Effector CD8-positive, alpha-beta T cell (primary cell): Measurements from ENCODE around the gene PSMD1.

Experiments used
- DNase-seq: peaks from one replicate; lab custom pipeline; 2025; lab: John Stamatoyannopoulos, UW

Gene PSMD1

DNA sequence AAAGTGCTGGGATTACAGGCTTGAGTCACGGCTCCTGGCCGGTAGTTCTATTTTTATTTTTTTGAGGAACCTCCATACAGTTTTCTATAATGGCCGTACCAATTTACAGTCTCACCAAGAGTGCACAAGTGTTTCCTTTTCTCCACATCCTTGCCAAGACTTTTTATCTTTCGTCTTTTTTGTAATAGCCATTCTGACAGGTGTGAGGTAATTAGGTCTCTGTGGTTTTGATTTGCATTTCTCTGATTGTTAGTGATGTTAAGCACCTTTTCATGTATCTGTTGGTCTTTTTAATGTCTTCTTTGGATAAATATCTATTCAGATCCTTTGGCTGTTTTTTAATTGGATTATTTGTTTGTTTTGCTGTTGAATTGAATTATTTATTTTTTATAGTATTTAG is 151.1 kb downstream of the PSMD1 start:
- DNase-seq, result no peak

DNA sequence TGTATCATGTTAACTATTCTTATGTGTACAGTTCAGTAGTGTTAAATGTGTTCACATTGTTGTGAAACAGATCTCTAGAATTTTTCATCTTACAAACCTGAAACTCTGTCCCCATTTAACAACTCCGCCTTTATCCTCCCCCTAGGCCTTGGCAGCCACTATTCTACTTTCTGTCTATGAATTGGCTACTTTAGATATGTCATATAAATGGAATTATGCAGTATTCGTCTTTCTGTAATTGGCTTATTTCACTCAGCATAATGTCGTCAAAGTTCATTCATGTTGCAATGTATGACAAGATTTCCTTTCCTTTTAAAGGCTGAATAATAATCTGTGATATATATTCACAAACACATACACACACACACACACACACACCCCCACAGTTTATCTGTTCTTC is 154.1 kb downstream of the PSMD1 start:
- no peak for DNase-seq

DNA sequence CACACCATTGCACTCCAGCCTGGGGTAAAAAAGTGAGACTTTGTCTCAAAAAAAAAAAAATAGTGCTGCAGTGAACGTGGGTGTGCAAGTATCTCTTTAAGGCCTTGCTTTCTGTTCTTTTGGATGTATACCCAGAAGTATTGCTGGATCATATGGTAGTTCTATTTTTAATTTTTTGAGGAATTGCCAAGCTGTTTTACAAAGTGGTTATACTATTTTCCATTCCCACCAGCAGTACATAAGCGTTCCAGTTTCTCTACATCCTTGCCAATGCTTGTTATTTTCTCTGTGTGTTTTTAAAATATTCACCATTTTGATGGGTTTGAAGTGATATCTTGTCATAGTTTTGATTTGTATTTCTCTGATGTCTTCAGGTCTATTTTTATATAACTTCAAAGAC is 154.8 kb downstream of the PSMD1 start:
- no peak for DNase-seq

DNA sequence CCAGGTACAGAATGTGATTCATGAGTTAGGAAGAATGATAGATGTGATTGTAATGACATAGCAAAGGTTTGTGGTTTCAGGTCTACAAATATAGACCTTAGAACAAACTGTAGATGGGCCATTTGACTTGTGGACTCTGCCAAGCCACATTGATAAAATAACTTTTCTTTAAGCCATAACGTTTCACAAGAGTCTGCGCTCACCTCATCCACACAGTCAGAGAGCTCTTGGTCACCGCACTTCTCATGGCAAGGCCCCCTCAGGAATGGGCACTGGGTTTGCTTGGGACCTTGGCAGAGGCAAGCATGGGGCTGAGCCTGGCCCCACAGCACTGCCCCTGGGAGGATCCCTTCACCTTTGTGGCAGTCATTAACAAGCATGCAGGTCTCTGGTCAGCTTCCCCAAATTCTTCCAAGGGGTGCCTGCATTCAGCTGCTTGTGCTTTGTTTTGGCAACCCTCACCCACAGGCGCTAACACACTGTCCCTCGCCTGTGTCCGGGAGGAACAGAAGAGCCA is 155.7 kb downstream of the PSMD1 start:
- DNase-seq, result no peak

DNA sequence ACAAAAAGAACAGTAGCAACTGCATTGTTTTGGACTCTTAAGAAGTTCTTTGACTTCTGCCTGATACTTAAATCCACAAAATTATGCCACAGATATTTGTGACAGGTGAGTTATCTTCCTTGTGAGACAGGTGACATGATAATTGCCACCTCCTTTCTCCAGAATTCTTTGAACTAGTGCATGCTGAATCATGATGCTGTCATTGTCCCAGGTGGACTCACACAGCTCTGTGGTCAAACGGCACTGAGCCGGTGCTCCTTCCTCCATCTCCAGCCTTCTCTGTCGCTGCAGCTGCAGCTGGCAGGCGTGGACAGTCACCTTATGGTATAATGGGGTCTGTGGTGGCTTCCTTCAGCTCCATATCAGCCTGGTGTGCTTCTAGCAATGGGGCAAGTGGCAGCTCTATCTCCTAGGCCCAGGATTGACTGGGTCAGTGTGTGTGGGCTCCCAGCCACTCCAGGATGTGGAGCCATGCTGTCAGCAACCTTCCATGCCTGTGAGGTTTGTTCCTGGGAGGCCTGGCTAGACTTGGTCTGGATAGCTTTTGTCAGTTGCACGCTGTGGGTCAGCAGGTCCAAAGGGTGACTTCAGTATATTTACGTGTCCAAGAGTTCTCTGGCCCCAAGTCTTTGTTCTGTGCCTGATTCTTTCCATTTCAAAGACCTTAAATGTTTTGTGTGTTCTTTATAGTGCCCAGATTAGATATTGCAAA is 157.4 kb downstream of the PSMD1 start:
- DNase-seq, result no peak

DNA sequence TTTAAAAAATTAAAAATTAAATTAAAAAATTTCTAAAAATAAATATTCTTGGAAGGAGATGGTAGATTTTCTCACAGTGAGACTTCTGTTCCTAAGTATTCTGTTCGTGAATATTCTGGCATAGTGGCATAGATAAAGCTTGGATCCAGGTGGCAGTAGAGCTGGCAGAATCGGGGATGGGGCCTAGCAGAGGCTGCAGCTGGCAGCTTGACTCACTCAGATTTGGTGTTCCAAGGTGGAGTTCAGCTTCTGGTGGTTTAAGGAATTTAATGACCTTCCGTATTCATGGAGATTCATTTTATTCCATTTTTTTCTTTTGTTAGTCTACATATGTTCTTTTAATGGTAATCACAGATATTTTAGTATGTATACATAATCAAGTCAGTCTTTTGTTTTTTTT is 161.7 kb downstream of the PSMD1 start:
- no peak for DNase-seq

DNA sequence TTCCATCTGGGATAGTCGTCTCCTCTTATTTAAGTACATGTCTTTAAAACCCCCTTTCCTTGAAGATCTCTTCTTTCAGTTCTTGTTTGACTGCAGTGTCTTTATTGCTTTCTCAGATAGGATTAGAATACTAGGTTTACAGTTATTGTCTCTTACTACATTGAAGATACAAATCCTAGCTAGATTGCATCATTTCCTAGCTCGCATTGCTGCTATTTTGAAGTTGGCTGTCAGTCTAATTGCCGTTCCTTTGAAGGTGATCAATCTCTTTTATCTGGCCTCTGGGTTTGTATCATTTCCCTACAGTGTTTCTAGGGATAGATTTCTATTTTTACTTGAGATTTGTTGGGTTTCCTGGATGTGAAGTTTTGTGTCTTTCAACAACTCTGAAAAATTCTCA is 162.6 kb downstream of the PSMD1 start:
- no peak for DNase-seq

DNA sequence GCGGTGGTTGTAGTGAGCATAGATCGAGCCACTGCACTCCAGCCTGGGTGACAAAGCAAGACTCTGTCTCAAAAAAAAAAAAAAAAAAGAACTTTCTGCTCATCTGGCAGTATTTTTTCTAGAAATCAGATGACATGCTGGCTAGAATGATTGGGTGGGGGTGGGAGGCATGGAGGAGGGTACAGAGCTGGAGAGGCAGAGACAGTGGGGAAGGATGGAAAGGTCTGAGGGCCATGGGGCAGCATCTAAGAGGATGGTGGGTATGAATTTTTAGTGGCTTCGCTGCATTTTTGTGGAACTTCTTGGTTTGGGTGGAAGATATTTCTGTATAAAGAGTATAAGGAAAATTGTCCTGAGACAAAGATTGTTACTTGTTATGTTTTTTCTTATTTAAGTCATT is 165.1 kb downstream of the PSMD1 start:
- DNase-seq, result no peak
